NCI-H748 treated with DMSO at 0.1 percent for 48 hours (cell line): ENCODE results near the gene MSH4.
"Not testable (repeated sequence)": the region's sequence is repeated elsewhere in the genome, so short reads cannot be mapped to it uniquely, and the experiment has no call there.

ENCODE experiments used
- DNase-seq: peaks from one replicate; lab custom pipeline; 2025; lab: John Stamatoyannopoulos, UW

MSH4 gene

DNA sequence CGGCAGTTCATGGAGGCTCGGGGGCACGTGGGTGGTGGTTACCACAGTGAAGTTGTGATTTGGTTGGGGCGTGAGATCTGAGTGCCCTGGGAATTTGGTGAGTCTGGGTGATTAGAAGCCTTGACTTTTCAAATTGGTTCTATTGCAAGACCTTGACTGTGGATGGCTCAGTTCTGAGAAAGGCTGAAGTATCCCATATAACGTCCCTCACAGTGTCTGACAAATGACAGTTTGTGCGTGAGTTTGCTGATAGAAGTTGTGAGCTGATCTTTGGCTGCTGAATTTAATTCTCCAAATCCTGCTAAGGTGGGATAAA, 549 bp downstream of the MSH4 start:
- no peak for DNase-seq

DNA sequence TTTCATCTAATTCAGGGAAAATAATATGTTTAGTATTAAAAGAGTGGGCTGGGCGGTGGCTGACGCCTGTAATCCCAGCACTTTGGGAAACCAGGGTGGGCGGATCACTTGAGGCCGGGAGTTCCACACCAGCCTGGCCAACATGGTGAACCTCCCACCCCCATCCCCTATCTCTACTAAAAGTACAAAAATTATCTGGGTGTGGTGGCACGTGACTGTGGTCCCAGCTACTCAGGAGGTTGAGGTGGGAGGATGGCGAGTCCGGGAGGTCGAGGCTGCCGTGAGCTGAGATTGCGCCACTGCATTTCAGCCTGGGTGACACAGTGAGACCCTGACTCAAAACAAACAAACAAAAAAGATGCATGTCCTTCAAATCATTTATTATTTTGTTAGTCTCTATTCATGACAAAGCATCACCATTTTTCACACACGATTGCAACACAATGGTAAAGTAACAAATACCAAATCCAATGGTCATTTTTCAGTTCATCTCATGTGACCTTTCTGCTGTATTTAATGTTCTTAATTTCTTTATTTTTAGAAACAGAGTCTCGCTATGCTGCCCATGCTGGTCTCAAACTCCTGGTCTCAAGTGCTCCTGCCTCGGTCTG, 1.0 kb downstream of the MSH4 start:
- no peak for DNase-seq

DNA sequence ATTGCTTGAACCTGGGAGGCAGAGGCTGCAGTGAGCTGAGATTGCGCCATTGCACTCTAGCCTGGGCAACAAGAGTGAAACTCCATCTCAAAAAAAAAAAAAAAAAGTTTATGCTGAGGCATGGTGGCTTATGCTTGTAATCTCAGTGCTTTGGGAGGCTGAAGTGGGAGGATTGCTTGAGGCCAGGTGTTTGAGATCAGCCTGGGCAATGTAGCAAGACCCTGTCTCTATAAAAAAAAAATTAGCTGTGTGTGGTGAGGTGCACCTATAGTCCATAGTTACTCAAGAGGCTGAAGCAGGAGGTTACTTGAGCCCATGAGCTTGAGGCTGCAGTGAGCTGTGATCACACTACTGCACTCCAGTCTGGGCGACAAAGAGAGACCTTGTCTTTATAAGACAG, 4.8 kb downstream of the MSH4 start:
- DNase-seq: not testable (repeated sequence)

DNA sequence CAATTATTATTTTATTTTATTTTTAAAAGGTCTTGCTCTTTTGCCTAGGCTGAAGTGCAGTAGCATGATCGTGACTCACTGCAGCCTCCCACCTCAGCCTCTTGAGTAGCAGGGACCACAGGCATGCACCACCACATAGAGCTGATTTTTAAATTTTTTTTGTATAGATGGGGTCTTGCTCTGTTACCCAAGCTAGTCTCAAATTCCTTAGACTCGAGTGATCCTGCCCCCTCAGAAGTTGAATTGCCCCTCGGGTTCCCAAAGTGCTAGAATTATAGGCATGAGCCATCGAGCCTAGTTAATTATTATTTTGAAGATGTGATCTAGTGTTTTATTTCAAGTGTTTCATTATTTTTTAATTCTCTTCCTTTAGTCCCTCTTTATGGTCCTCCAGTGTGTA, 12.2 kb downstream of the MSH4 start:
- DNase-seq: no peak

DNA sequence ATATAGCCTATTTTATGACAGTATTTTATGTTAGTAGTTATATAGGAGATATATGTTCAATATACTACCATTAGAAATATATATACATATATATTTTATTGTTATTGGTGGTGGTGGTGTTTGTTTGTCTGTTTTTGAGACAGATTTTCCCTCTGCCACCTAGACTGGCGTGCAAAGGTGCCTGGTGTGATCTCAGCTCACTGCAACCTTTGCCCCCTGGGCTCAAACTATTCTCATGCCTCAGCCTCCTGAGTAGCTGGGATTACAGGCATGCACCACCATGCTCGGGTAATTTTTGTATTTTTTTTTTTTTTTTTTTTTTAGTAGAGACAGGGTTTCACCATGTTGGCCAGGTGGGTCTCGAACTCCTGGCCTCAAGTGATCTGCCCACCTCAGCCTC, 13.4 kb downstream of the MSH4 start:
- not testable (repeated sequence) for DNase-seq

DNA sequence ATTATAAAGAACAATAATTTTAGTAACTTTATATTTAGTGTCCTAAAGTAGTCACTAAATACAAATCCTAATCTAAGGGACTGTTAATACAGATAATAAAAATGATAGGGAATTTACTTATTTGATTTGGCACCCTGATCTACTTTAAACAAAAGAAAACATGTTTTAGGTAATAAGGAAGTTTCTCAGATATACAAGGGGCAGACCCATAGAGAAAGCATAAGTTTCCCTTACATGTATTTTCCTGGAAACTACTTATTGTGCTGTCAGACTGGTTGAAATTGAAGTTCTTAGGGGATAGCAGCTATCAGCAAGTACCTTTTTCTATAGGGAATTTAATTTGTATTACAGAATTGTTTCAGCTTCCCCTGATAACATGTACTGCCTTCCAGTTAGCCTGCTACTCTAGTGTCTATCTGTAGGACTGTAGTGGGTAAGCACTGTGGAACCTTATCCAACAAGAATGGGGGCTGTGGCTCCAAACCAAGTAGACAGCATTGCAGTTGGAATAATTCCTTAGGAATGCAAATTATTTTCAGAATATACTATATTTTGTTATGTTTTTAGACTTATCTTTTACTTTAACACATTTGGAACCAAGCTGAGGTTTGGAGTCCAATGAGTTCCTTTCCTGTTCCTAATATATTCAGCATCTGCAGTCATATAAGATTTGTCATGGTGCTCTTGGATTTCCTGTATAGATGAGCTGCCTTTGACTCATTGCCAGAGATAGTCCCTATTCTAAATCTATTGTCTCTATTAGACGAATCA, 14.7 kb downstream of the MSH4 start:
- DNase-seq: no peak

DNA sequence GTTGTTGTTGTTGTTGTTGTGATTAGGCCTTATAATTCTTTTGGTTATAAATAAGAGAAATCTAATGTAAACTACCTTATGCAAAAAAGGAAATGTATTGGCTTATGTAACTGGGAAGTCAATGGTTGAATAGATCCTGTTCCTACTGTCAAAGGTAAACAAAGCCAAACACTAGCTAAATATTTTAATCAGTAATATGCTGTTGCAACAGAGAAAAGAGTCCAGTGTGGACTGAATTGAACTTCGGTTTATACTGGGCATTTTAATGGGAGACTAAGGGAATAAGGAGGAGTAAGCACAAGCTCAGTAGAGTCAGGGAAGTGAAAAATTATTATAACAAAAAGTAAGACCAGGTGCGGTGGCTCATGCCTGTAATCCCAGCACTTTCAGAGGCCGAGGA, 15.4 kb downstream of the MSH4 start:
- DNase-seq: no peak

DNA sequence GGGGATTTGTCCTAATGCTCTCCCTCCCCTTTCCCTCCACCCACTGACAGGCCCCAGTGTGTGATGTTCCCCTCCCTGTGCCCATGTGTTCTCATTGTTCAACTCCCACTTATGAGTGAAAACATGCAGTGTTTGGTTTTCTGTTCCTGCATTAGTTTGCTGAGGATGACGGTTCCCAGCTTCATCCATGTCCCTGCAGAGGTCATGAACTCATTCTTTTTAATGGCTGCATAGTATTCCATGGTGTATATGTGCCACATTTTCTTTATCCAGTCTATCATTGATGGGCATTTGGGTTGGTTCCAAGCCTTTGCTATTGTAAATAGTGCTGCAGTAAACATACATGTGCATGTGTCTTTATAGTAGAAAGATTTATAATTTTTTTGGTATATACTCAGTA, 26.9 kb downstream of the MSH4 start:
- not testable (repeated sequence) for DNase-seq

DNA sequence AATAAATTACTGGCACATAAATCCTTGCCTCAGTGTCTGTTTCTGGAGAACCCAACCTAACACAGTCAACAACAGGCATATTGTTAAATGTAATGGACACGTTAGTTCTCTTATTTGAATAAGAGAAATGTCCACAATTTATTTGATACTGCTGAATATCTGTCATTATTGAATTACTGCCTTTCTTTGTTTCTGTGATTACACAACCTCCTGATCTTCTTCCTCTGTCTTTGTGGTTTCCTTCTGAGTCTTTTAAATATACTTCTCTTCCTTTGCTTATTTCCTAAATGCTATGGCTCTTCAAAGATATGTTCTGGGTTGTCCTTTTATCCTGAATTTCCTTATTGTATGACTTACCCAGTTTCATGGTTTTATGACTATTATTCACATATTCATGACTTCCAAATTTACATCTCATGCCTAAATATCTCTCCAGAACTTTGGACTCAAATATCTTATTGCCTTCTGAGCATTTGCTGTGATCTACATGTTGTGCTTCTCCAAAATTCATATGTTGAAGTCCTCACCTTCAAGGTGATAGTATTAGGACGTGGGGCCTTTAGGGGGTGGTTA, 39.9 kb downstream of the MSH4 start:
- DNase-seq: no peak

DNA sequence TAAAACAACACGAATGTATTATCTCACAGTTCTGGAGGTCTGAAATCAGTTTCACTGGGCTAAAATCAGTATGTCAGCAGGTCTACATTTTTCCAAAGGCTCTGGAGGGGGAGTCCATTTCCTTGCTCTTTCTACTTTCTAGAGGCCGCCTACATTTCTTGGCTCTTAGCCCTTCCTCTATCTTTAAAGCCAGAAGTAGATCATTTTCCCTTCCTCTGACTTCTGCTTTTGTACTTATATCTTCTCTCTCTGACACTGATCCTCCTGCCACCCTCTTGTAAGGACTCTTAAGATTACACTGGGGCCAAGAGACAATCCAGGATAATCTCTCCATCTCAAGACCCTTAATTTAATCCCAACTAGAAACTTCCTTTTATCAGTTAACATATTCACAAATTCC, 41.4 kb downstream of the MSH4 start:
- no peak for DNase-seq

DNA sequence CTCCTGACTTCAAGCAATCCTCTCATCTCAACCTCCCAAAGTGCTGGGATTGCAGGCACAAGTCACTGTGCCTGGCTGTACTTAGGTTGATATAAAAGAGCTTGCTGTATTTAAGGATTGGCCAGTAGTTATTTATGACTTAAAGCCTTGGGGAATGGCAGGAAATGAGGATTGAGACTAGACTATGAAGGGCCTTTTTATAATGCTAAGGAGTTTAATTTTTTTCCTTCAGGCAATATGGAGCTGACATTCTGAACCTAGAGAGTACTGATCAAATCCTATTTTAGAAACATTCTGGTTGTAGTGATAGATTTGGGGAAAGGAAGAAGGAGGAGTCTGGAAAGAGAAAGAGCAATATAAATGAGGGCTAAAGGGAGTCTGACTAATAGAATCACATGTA, 44.7 kb downstream of the MSH4 start:
- DNase-seq: no peak

DNA sequence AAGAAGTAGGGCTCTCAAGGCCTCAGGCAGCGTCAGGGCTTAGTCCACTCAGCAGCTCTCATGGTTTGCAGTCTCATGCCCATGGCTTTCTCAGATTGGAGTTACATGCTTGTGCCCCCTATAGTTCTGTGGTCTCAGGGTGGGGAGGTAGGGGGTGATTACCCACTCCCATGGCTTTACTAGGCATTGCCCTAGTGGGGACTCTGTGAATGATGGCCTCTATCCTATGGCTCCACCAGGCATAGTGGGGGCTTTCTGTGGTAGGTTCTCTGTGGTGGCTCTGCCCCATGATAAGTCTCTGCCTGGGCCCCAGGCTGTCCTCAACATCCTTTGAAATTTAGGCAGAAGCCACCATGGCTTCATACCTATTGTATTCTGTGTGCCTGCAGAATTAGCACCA, 48.9 kb downstream of the MSH4 start:
- DNase-seq: no peak

DNA sequence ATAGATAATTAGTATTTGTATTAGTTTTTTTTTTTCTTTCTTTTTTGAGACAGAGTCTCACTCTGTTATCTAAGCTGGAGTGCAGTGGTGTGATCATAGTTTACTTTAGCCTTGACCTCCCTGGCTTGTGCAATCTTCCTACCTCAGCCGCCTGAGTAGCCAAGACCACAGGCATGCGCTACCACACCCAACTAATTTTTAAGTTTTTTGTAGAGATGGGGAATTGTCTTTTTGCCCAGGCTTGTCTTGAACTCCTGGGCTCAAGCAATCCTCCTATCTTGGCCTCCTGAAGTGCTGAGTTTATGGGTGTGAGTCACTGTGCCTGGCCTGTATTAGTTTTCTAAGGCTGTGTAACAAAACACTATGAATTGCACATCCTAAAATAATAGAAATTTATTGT, 58.3 kb downstream of the MSH4 start:
- no peak for DNase-seq

DNA sequence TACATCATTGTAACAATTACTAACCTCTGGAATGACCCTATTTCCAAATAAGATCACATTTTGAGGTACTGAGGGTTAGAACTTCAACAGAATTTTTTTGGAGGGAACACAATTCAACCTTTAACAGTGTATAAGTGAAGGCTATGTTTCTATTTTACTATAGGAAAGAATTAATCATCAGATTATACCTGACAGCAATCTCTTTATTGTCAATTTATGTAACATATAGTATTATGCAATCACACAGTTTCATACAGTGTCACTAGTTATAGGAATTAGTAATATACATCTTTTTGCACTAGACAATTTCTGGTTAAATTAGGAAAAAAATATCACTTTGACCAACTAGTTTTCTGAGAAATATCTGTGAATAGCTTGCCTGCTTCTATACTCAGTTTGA, 59.1 kb downstream of the MSH4 start:
- DNase-seq: no peak

DNA sequence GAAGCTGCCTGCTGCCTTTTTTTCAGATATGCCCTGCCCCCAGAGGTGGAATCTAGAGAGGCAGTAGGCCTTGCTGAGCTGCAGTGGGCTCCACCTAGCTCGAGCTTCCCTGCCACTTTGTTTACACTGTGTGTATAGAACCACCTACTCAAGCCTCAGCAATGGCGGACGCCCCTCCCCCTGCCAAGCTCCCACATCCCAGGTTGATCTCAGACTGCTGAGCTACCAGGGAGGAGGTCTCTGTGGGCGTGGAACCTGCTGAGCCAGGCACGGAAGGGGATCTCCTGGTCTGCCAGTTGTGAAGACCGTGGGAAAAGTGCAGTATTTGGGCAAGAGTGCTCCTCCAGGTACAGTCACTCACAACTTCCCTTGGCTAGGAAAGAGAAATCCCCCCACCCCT, 65.1 kb downstream of the MSH4 start:
- no peak for DNase-seq

DNA sequence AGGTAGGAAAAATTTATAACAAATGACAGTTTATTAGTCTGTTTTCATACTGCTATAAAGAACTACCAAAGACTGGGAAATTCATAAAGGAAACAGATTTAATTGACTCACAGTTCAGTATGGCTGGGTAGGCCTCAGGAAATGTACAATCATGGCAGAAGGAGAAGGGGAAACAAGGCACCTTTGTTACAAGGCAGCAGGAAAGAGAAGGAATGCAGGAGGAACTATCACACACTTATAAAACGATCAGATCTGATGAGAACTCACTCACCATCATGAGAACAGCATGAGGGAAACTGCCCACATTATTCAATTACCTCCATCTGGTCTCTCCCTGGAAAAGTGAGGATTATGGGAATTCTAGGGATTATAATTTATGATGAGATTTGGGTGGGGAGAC, 74.3 kb downstream of the MSH4 start:
- no peak for DNase-seq

DNA sequence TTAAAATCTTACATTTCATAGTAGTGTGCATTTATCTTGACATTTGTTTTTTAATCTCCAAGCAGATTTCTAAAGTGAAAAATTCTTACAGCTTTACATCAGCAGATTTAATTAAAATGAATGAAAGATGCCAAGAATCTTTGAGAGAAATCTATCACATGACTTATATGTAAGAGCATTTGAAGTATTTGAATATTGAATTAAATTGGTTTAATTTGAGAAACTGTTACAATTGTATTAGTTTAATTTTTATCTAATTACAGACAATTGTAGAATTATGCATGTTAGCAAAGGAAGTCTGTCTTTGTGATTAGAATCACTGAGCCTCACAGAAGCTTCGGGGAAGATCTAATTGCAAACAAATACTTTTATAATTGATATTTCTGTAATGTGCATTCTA, 83.3 kb downstream of the MSH4 start:
- no peak for DNase-seq

DNA sequence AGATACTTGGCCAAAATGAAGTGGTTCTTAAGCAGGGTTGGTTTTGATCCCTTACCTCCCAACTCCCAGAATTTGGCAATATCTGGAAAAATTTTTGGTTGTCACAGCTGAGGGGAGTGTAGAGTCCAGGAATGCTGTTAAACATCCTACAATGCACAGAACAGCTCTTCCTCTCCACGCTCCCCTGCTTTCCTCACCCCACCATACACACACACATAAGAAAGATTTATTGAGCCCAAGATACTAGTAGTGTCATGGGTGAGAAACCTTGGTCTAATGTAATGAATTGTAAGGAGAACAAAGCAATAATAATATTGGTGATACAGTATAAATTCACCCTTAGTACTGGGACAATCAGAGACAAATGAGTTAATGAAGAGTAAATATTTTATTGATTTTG, 87.8 kb downstream of the MSH4 start:
- no peak for DNase-seq

DNA sequence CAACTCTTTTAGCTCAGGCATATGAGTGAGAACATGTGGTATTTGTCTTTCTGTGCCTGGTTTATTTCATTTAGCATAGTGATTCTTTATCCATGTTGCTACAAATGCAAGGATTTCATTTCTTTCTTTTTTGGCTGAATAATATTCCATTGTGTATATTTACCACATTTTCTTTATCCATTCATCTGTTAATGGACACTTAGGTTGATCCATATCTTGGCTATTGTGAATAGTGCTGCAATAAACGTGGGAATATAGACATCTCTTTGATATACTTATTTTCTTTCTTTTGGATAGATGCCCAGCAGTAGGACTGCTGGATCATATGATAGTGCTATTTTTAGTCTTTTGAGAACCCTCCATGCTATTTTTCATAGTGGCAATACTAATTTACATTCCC, 104.7 kb downstream of the MSH4 start:
- DNase-seq: no peak

DNA sequence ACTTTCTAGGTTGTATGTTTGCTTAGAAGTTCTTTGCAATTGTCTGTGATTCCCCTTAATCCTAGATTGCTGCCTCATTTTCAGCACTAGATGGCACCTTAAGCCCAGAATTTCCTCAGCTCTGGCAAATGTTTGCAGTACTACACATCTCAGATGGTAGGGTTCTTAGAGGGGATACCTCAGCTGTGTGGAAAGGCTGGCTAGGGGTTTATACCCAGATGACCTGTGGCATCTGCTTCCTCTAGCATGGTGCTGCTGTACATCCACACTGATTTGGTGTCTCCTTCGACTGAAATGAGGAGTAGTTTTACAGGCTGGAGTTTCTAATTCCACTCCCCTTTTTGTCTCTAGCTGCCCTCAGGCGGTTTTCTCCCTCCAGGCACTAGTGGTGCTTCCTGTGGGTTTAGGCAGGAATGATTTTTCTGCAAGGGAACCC, 112.1 kb downstream of the MSH4 start:
- peak; percentile 25 for DNase-seq

DNA sequence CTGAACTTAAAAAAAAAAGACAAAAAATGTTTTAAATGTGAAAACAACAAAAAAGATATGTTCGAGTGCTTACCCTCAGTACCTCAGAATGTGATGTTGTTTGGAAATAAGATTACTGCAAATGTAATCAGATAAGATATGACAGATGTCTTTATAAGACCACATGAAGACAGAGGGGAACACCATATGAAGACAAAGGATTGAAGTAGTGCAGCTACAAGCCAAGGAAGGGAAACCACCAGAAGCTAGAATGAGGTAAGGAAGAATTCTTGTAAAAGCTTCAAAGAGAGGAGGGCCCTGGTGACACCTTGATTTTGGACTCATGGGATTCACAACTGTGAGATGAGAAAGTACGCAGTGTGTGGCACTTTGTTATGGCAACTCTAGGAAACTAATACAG, 120.2 kb downstream of the MSH4 start:
- no peak for DNase-seq

DNA sequence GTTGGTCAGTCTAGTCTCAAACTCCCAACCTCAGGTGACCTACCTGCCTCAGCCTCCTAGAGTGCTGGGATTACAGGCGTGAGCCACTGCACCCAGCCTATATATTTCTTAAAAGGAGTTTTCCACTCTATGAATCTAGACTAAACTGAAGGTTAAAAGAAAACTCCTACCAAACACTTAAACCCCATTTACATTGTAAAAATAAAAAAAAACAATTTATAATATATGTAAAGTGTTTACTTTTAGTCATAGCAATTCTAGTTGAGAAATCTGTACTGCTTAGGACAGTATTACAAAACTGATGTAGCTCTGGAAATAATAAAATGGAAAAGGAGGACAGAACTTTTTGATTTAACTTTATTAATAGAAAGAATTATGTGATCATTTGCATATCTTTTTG, 126.0 kb downstream of the MSH4 start:
- no peak for DNase-seq

DNA sequence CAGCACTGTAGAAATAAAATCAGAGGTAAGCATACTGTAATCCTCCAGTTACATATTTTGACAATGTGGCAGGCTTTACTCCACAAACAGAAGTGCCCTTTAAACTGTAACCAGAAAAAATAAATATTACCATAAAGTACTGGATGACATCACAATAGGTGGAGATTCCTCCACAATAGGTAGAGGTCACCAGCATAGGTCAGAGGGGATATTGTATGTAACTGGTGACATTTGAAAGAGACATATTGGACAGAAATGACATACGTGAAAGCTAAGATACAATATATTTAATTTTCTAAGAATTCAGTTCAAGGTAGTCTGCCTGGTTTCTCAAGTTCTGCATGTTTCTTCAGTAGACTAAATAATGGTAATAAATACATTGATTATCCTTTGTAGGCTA, 135.6 kb downstream of the MSH4 start, which contains the start of gene ASB17:
Gene ASB17 (minus strand): TSS at position 101 of the 400 bp plus-strand sequence. CDS start 113 bp downstream, outside the sequence.
- no peak for DNase-seq

DNA sequence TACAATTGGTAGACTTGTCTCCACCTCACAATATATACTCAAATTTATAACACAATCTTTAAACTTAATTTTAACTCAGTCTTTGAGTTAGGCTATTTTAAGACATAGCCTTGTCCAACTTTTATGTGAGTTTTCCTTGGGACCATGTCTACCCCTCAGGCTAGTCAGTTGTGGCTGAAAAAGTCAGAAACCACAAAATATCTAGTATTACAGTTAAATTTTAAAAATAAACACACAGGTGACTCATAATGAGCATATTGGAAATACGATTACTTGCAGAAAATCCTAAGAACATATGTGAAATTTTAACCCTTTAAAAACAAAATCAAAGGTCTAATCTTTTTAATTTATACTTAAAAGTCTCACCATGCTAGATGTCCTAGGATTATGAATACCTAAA, 140.4 kb downstream of the MSH4 start:
- no peak for DNase-seq
